PC-9 (cell line): ENCODE data around the gene FOXA2. TPM values are rescaled to one million over a fixed set of nuclear protein-coding genes. Genes with fewer than 3 reads are reported as not detected.

Experiments
- BruUV-seq: library from RNA; stranded (reverse); fragments of 400-500 nt; replicated peaks from 2 replicates; lab custom pipeline; 2021; lab: Mats Ljungman, UMichigan
- CTCF ChIA-PET: fragments of 300-600 bp; sonication (Branson Sonifier 250); formaldehyde crosslinking; loops from one replicate; lab custom pipeline; 2022; ENCODE audit warnings: antibody characterized with exemption; lab: Charles Lee
- POLR2A ChIA-PET: fragments of 300-600 bp; sonication (Branson Sonifier 250); formaldehyde crosslinking; loops from one replicate; lab custom pipeline; 2022; ENCODE audit warnings: antibody characterized with exemption; ENCODE audit not compliant: unreplicated experiment; lab: Charles Lee
- DNase-seq, 2 experiments: peaks; one replicate each; pipeline versions ENCODE4 v3.0.0 to v3.0.0-alpha.2; 2015 to 2022; ENCODE audit warnings: mixed read lengths in 1 of 2
- H2AFZ ChIP-seq: fragments of 200-600 bp; sonication (generic); 2 replicates; pipeline ENCODE4 v1.8.1; 2017; ENCODE audit warnings: antibody characterized with exemption
- H3F3A ChIP-seq: fragments of 200-600 bp; sonication (generic); 2 replicates; pipeline ENCODE4 v1.8.1; 2017; ENCODE audit warnings: antibody characterized with exemption, mild to moderate bottlenecking, low read depth; ENCODE audit not compliant: insufficient read depth
- H3K27ac ChIP-seq: fragments of 200-600 bp; sonication (generic); 2 replicates; pipeline ENCODE4 v1.6.1; 2016; ENCODE audit warnings: mixed run types
- H3K27me3 ChIP-seq: fragments of 200-600 bp; sonication (generic); 2 replicates; pipeline ENCODE4 v1.6.1; 2016; ENCODE audit warnings: low read depth, mixed run types; ENCODE audit not compliant: insufficient read depth
- H3K36me3 ChIP-seq: fragments of 200-600 bp; sonication (generic); 2 replicates; pipeline ENCODE4 v1.6.1; 2016; ENCODE audit warnings: low read depth, mixed run types
- H3K4me1 ChIP-seq: fragments of 200-600 bp; sonication (generic); replicated peaks from 2 replicates; pipeline ENCODE4 v1.6.1; 2016; ENCODE audit warnings: mixed run types; ENCODE audit not compliant: insufficient read depth
- H3K4me2 ChIP-seq: fragments of 200-600 bp; sonication (generic); 2 replicates; pipeline ENCODE4 v1.6.1; 2017; ENCODE audit warnings: mixed run types
- H3K4me3 ChIP-seq: fragments of 200-600 bp; sonication (generic); 2 replicates; pipeline ENCODE4 v1.6.1; 2016; ENCODE audit warnings: mixed run types
- H3K79me2 ChIP-seq: fragments of 200-600 bp; sonication (generic); 2 replicates; pipeline ENCODE4 v1.6.1; 2017; ENCODE audit warnings: low read depth, mixed run types
- H3K9me2 ChIP-seq: fragments of 200-600 bp; sonication (generic); 2 replicates; pipeline ENCODE4 v1.8.1; 2017; ENCODE audit warnings: mild to moderate bottlenecking; ENCODE audit not compliant: insufficient read depth
- H3K9me3 ChIP-seq: fragments of 200-600 bp; sonication (generic); 2 replicates; pipeline ENCODE4 v1.8.1; 2016; ENCODE audit warnings: low read depth; ENCODE audit not compliant: insufficient read depth
- H4K20me1 ChIP-seq: fragments of 200-600 bp; sonication (generic); 2 replicates; pipeline ENCODE4 v1.8.1; 2017; ENCODE audit not compliant: insufficient read depth
- CTCF ChIP-seq: fragments of 200-600 bp; sonication (generic); conservative IDR thresholded peaks from 2 replicates; pipeline ENCODE4 v1.6.1; 2017; ENCODE audit warnings: mixed run types, antibody characterized with exemption, mild to moderate bottlenecking, moderate library complexity
- EZH2 ChIP-seq: fragments of 200-600 bp; sonication (generic); IDR thresholded peaks from 2 replicates; pipeline ENCODE4 v1.8.0; 2017; ENCODE audit warnings: antibody characterized with exemption, low read depth
- intact Hi-C: fragments of 100-400 bp; cut with micrococcal nuclease; formaldehyde crosslinking; loops from one replicate; pipeline ENCODE4 v1.10.0; 2022; ENCODE audit not compliant: unreplicated experiment
- total RNA-seq: library from RNA; stranded (reverse); gene quantifications from 2 replicates; pipeline ENCODE4 v1.2.3, GENCODE V29; 2021

Gene FOXA2
- total RNA-seq, 1 experiment from 2014 or later: not detected

GRCh38 chr20:22572023-22572422 lies 12.3 kb downstream of the FOXA2 start:
- no peak overlapping the region for H2AFZ ChIP-seq
- CTCF ChIA-PET: no interaction called here
- intact Hi-C loops: no loop called here
- BruUV-seq: no TSS peak
- H4K20me1 ChIP-seq: no peaks in the 10 kb centered on the region
- H3K9me3 ChIP-seq: no peaks in the 10 kb centered on the region
- no peaks in the 10 kb centered on the region for H3K9me2 ChIP-seq
- no peak overlapping the region for H3K4me3 ChIP-seq
- no peak overlapping the region for H3K4me2 ChIP-seq
- H3F3A ChIP-seq: no peaks in the 10 kb centered on the region
- TF ChIP-seq CTCF (no peak), EZH2 (no peak)
- peaks cover 12% of the 10 kb centered on the region for H3K27me3 ChIP-seq
- H3K27ac ChIP-seq: no peak overlapping the region
- DNase-seq: no peak
- peaks cover 6% of the 10 kb centered on the region; the same call in 1 of the 2 replicates for H3K4me1 ChIP-seq
- H3K79me2 ChIP-seq: no peaks in the 10 kb centered on the region
- POLR2A ChIA-PET: no interaction called here
- no peaks in the 10 kb centered on the region for H3K36me3 ChIP-seq

- DNase-seq: no peak
- TF ChIP-seq CTCF (no peak), EZH2 (no peak)
- POLR2A ChIA-PET: no interaction called here
- Histone ChIP-seq H3K9me3 (no peaks in the 10 kb centered on the region), H3K4me3 (no peak overlapping the region), H3F3A (no peaks in the 10 kb centered on the region), H2AFZ (no peak overlapping the region), H3K4me2 (no peak overlapping the region), H3K9me2 (no peaks in the 10 kb centered on the region), H3K4me1 (peaks cover 6% of the 10 kb centered on the region; the same call in 1 of the 2 replicates), H3K27me3 (peaks cover 22% of the 10 kb centered on the region), H4K20me1 (no peaks in the 10 kb centered on the region), H3K36me3 (no peaks in the 10 kb centered on the region), H3K79me2 (no peaks in the 10 kb centered on the region), H3K27ac (no peak overlapping the region)
- CTCF ChIA-PET: no interaction called here
- BruUV-seq: no TSS peak
- intact Hi-C loops: no loop called here
Measured at GRCh38 chr20:22569353-22569752, 15.0 kb downstream of the FOXA2 start.

- H3K36me3 ChIP-seq: no peaks in the 10 kb centered on the region
- H3K9me3 ChIP-seq: no peaks in the 10 kb centered on the region
- CTCF ChIA-PET: no interaction called here
- no peaks in the 10 kb centered on the region for H3K9me2 ChIP-seq
- H3K4me3 ChIP-seq: no peak overlapping the region
- H3K27me3 ChIP-seq: peaks cover 22% of the 10 kb centered on the region
- no peak overlapping the region for H3K4me2 ChIP-seq
- no peaks in the 10 kb centered on the region for H3K79me2 ChIP-seq
- DNase-seq: no peak
- no peak overlapping the region for H3K27ac ChIP-seq
- intact Hi-C loops: no loop called here
- no TSS peak for BruUV-seq
- no peaks in the 10 kb centered on the region for H4K20me1 ChIP-seq
- POLR2A ChIA-PET: no interaction called here
- no peaks in the 10 kb centered on the region for H3F3A ChIP-seq
- TF ChIP-seq CTCF (no peak), EZH2 (no peak)
- H2AFZ ChIP-seq: no peak overlapping the region
- peaks cover 6% of the 10 kb centered on the region; the same call in 1 of the 2 replicates for H3K4me1 ChIP-seq
Measured at GRCh38 chr20:22568872-22569344, 15.5 kb downstream of the FOXA2 start.
